HG03097 (cell line): ENCODE measurements around the gene NOXA1.

ENCODE experiments used
- ATAC-seq: cut with Tn5 transposase; IDR thresholded peaks from one replicate; pipeline ENCODE4 v1.9.1; 2021; ENCODE audit not compliant: unreplicated experiment, low FRiP score

Gene NOXA1

DNA sequence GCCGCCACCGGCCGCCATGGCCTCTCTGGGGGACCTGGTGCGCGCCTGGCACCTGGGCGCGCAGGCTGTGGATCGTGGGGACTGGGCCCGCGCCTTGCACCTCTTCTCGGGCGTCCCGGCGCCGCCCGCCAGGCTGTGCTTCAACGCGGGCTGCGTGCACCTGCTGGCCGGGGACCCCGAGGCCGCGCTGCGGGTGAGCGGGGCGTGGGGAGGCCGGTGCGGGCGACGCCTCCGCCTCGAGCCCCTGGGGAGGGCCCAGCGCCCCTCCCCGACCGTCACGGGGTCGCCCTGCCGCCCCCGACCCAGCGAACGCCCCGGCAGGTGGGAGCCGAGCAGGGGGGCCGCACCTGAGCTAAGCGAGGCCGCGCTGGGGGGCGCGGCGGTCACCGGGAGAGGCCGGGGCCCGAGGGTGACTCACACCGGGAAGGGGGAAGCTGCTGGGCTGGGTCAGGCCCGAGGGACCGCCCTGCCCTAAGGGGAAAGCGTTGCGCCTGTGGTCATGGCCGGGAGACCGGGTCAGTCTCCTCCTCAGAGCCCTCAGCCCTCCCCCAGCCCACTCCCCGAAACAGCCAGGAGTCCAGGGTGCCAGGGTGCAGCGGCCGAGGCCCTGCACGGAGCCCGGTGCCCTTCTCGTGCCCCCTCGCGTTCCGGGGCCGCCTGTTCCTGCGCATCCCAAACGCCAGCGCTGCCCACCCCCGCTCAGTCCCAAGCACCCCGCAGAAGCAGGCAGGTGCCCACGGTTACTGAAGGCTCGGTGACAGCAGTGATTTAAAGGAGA, 510 bp downstream of the NOXA1 start:
- ATAC-seq: no peak

DNA sequence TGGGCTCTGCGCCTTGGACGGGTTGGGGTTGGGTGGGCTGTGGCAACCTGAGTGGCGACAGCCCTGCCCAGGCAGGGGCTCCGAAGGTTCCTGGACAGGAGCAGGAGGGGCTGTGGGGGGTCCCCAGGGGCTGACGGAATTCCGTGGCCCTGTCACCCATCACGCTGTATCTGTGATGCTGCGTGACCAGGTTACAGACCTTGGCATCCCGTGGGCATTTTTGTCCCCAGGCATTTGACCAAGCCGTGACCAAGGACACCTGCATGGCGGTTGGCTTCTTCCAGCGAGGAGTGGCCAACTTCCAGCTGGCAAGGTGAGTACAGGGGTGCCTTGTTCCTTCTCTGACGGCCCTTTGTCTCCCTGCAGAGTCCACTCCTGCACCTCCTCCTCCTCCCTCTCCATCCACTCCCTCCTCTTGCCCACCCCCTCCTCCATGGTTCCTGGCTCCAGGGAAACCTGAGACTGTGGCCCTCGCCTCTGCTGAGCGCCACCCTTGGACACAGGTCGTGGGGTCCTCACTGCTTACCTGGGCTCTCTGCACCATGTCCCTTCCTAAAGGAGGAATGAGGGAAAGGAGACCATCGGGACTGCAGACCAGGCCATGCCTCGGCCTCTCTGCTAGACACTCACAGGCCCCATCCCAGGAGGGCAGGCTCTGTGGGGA, 3.0 kb downstream of the NOXA1 start:
- ATAC-seq: no peak

DNA sequence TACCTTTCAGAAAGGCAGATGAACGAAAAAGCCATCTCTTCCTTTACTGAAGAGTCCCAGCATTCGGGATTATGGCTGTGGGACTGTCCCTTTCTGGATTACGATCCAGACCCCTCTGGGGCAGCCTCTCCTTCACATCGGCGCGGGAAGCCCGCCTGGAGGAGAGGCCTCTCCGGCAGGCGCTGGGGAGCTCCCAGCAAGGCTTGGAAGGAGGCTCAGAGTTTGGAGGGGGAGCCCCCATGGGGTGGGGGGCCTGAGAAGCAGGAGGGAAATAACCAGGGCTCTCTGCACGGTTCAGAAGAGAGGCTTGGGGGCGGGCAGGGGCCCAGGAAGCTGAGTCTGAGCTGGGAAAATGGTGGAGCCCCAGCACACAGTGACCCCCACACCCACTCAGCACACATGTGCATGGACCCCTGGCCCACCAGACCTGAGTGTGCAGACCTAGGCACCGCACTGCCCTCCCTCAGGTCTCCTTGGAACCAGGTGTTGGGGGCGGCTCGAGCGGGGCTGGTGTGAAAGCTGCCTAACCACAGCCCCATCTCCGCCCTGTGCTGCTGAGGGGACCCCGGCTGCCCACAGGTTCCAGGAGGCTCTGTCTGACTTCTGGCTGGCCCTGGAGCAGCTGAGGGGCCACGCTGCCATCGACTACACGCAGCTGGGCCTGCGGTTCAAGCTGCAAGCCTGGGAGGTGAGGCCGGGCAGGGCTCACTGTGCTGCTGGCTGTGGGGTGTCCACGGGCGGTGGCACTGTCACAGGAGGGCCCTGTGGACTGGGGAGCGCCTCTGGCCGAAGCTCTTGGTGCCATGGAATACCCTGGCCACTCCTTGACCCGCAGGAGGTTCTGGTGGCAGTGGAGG, 4.5 kb downstream of the NOXA1 start:
- no peak for ATAC-seq

DNA sequence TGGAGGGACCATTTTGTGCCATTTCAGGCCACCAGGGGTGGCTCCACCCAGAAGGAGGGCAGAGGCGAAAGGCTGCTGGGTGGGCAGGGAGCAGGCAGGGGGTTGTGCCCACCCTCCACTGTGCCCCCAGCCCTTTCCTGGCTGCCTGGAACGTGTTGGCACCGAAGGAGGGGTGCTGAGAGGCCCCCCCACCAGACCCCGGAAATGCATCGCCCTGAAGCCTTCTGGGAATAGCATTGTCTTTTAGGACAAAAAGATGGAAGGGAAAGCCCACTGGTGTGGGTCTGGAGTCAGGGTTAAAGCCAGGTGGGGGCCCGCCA, 5.1 kb downstream of the NOXA1 start:
- ATAC-seq: no peak

DNA sequence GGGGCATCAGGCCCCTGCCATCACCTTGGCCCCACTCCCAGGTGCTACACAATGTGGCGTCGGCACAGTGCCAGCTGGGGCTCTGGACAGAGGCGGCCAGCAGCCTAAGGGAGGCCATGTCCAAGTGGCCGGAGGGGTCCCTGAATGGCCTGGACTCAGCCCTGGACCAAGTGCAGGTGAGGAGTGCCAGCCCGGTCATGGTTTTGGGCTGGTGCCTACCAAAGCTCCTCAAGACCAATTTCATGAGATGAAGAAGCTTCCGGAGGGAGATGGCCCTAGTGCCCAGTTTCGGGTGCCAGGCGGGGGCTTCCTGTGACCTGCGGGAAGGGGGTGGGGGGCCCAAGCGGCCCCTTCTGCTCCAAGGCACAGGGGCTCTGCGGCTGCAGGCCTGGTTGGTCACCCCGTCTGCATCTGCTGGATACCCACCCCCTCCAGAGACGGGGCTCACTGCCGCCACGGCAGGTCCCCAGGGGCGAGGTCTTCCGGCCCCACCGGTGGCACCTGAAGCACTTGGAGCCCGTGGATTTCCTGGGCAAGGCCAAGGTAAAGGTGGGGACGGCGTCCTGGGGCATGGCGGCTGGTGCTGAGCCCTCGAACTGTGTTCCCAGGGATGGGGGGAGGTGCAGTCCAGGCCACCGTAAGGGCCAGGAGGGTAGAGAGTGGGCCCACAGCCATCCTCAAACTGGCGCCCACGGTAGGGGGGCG, 5.8 kb downstream of the NOXA1 start:
- ATAC-seq: no peak

DNA sequence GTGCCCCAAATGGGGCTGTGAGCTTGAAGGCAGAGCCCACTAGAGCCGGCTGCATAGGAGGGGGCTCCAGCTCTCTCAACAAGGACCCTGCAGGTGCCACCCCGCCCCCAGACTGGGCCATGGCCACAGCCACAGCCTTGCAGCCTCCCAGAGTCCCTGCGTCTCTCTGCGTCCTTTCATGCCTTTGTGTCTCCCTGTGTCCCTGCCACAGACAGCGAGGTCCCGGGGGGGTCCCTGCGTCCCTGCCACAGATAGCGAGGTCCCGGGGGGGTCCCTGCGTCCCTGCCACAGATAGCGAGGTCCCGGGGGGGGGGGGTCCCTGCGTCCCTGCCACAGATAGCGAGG, 6.3 kb downstream of the NOXA1 start:
- ATAC-seq: no peak

DNA sequence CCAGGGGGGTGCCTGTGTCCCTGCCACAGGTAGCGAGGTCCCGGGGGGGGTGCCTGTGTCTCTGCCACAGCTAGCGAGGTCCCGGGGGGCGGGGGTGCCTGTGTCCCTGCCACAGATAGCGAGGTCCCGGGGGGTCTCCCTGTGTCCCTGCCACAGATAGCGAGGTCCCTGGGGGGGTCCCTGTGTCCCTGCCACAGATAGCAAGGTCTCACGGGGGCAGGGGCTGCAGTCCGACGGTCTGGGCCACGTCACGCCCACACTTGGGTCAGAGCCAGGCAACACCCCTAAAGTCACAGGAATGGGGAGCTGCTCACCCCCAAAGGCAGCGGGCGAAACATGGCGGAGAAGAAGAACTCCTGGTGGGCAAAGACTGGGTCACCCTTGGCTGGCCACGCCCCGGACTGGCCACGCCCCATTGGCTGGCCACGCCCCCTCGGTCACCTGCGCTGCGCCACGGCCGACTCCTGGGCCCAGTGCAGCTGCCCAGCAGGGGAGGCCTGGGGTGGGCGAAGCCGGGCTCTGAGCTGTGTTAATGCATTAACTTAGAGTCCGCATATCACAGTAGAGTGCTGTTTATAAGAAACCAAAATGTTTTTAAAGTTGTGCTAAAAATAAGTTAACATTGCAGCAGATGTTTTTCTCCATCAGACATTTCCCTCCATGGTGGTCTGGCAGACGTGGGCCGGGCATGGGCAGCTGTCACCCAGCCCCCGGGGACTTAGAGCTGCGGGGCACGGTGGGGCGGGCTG, 7.0 kb downstream of the NOXA1 start:
- no peak for ATAC-seq

DNA sequence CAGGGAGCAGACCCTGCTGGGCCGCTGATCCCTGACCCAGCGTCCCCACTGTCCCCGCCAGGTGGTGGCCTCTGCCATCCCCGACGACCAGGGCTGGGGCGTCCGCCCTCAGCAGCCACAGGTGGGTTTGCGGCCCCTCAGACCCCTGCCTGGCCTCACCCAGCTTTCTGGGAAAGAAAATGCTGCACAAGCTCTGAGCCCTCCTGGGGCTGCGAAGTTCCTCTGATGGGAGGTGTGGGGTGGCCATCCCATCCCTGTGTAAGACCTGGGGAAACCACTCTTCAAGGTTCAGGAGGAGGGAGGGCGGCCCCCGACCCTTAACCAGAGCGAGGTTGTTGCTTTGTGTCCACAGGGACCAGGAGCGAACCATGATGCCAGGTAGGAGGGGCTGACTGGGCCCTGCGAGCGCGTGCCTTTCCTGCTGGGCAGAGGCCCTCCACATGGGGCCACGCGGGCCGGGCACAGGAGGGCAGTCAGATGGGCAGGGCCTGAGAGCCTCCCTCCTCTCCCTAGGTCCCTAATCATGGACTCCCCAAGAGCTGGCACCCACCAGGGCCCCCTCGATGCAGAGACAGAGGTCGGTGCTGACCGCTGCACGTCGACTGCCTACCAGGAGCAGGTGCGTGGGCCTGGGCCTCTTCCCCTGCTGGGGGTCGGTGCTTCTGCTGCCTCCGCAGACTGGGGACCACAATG, 7.7 kb downstream of the NOXA1 start:
- no peak for ATAC-seq

DNA sequence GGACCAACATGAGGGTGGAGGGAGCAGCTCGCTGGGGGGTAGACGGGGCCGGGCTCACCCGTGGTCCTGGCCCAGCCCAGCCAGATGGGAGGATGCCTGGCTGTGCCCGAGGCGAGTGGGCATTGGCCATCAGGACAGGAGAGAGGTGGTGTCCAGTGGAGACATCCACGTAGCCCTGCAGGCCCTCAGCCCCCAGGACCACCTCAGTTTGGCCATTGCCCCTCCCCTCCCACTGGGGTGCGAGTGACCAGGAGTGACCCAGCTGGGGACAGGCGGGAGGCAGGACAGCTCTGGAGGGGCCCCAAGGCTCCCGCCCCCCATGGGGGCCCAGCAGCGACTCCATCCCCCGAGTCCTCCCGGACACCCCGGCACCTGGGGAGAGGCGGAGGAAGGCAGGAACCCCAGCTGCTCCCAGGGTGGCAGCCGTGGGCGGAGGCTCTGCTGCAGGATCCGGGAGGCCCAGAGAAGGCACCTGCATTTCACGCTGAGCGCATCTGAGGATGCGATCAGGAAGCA, 8.3 kb downstream of the NOXA1 start:
- no peak for ATAC-seq

DNA sequence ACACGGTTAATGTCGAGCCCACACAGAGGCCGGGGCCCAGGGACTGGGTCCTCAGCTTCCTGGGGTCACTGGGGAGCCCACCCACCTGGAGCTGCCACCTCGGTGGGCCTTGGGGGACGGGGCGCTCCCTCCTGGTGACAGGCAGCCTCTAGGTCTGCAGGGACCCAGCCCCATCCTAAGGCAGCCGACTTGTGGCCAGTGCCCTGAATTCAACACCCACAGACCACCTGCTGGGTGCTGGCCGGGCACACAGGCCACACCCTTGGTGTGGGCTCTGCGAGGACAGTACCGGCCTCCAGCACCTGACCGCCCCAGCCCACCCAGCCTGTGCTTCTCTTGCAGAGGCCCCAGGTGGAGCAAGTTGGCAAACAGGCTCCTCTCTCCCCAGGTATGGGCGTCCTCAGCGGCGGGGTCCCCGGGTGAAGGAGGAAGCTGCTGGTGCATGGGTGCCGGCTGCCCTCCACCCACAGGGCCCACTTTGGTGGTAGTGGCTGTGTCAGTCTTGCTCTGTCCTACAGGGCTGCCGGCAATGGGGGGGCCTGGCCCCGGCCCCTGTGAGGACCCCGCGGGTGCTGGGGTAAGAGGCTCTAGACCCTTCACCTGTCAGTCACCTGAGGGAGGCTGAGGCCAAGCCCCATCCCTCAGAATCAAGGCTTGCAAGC, 9.6 kb downstream of the NOXA1 start:
- ATAC-seq: no peak

DNA sequence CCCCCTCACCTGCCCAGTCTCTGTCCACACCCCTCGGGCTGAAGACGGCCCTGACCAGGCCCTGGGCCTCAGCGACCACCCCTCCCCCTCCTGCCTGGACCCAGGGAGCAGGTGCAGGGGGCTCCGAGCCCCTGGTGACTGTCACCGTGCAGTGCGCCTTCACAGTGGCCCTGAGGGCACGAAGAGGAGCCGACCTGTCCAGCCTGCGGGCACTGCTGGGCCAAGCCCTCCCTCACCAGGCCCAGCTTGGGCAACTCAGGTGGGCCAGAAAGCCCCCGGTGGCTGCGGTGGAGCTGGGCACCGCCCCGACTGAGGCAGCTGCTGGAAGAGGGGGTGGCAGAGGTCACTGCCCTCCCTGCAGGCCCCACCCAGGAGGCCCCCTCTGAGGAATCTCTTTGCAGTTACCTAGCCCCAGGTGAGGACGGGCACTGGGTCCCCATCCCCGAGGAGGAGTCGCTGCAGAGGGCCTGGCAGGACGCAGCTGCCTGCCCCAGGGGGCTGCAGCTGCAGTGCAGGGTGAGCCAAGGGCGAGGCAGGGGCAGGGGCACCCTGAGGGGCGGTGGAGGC, 10.2 kb downstream of the NOXA1 start:
- no peak for ATAC-seq

DNA sequence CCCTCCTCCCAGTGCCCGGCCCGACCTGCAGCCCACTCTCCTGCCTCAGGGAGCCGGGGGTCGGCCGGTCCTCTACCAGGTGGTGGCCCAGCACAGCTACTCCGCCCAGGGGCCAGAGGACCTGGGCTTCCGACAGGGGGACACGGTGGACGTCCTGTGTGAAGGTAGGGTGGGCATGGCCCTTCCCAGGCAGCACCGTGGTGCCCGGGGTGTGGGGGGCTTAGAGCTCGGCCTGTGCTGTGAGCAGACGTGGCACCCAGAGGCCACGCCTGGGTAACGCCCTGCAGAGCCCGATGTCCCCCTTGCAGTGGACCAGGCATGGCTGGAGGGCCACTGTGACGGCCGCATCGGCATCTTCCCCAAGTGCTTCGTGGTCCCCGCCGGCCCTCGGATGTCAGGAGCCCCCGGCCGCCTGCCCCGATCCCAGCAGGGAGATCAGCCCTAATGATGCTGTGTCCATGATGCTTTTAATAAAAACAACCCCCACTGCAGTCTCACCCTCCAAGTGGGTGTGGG, 10.8 kb downstream of the NOXA1 start:
- no peak for ATAC-seq

DNA sequence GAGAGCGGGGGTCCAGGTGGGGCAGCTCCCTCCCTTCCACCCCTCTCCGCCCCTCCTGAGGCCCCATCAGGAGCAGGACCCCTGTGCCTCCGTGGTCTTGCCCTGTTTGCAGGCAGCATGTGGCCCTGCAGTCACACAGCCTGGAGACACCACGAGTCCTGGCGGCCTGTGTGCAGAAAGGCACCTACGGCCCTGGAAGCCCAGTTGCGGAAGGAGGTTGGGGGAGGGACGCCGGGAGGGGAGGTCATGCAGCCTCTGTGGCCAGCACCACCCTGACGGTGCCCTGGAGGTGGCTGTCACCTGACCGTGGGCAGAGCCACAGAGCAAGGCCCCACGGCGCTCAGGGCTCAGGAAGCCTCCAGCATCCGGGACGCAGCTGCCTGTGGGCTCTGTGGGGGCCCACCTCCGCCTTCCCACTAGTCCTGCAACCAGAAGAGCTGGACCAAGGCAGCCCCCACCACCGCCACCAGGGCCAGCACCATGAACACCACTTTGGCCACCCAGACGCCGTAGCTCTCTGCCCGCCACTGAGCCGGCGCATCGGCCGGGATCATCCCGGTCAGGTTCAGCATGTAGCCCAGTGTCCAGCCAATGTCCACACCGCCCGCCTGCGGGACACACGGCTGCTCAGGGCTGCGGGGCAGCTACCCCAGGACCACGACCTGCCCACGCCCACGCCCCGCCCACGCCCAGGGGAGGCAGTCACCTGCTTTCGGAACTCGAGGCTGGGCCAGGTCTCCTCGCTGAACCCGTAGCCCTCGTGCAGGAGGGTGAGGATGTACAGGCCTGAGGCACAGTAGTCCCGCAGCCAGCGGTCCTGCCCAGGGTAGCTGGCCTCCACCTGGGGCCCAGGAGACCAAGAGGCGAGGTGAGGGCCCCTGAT, 11.5 kb downstream of the NOXA1 start:
- no peak for ATAC-seq

DNA sequence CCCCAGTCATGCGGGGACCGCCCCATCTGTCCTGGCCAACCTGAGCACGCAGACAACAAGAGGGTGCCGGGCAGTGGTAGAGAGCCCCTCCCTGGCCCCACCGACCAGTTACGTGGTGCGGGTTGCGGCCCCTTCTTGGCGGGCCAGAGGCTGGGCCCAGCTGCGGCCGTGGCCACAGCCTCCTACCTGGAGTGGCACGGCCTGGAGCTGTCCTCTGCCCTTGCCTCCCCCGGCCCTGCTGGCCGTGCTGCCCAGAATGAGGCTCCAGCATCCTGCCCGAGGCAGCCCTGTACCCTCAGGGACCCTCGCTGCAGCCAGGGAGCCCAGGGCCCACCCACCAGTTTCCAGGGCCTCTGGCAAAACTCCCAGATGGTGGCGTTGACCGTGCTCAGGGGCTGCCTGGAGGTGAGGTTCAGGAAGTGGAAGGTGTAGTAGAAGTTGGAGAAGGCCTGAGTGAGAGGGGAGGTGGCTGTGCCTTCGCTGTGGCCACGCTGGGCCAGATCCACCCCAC, 12.2 kb downstream of the NOXA1 start:
- ATAC-seq: no peak

DNA sequence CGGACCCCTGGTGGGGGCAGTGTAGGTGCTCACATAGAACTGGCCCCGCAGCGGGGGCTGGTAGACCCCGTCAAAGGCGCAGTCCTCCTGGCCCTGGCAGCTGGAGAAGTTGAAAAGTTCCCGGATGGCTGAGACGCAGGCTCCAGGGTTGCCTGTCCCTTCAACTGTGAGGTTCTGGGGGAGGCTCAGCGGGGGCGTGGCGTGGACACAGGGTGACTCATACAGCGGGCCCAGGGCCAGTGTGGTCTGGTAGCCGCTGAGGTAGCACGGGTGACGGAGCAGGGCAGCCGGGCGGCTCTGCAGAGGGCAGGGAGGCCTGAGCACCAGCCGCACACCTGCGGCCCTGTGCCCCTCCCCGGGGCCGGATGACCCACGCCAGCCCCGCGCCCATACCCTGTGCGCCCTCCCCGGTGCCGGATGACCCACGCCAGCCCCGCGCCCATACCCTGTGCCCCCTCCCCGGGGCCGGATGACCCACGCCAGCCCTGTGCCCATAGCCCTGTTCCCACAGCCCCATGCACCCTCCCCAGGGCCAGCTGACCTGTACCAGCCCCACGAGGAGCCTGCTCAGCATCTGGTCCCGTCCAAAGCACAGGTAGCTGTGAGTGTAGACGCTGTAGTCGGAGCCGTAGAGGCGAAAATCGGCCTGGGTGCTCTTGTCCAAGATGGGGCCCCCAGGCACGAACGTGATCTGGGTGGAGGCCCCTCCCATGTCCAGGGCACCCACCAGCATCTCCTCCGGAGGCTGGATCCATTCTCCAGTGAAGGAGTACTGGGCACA, 13.0 kb downstream of the NOXA1 start:
- ATAC-seq: no peak

DNA sequence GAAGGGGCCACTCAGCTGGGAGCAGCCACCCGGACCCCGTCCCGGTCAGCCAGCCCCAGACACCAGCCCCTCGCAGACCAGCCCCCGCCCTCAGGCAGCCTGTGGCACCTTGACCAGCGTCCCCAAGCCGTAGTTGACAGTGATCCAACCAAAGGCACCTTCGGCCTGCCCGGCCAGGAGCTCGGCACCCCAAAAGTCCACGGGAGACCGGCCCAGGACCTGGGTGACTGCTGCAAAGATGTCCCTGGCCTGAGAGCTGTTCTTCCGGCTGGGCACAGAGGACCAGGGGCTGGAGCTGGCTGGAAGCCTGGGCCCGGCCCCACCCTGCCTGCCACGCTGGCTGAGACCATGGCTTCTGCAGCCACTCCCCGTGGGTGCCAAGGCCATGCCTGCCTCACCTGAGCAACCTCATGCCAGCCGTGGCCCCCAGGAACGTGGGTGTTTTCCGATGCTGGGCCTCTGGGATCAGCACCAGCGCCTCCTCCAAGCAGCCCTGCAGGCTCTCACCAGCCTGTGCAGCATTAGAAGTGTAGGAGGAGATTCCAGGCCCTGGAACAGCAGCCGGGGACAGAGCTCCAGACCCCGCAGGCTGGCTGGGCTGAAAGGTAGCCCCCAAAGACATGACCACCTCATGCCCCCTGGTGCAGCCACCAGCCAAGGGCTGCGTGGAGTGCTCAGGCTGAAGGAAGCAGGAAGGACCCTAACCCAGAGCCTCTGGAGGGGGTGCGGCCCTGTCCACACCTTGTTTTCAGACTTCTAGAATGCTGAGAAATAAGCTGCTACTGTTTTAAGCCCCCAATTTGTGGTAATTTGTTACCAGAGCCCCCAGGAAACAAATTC, 13.8 kb downstream of the NOXA1 start:
- no peak for ATAC-seq
